Cerebellar nuclear complex (tissue), 1 donor: Measurements from ENCODE around the gene IL16.
A peak's percentile ranks its signal among the peaks of the same experiment; 100 is the strongest.
"Not testable (repeated sequence)": the region's sequence is repeated elsewhere in the genome, so short reads cannot be mapped to it uniquely, and the experiment has no call there.

Source experiments
- DNase-seq, 2 experiments: peaks; one replicate each; lab custom pipeline; 2025; lab: John Stamatoyannopoulos, UW

IL16 gene

DNA sequence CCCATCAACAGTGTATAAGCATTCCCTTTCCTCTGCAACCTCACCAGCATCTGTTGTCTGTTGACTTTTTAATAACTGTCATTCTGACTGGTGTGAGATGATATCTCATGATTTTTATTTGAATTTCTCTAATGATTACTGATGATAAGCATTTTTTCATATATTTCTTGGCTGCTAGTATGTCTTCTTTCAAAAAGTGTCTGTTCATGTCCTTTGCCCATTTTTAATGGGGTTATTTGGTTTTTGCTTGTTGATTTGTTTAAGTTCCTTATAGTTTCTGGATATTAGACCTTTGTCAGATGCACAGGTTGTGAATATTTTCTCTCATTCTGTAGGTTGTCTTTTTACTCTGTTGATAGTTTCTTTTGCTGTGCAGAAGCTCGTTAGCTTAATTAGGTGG is 11.3 kb downstream of the IL16 start:
- not testable (repeated sequence) for DNase-seq

- no peak for DNase-seq
Observed at GRCh38 chr15:81209635-81210034, 13.0 kb downstream of the IL16 start.

- peak; percentile 42 to 70 for DNase-seq
Observed at GRCh38 chr15:81211376-81211775, 14.7 kb downstream of the IL16 start.

GRCh38 chr15:81213982-81214381 is 17.3 kb downstream of the IL16 start:
- no peak for DNase-seq

DNA sequence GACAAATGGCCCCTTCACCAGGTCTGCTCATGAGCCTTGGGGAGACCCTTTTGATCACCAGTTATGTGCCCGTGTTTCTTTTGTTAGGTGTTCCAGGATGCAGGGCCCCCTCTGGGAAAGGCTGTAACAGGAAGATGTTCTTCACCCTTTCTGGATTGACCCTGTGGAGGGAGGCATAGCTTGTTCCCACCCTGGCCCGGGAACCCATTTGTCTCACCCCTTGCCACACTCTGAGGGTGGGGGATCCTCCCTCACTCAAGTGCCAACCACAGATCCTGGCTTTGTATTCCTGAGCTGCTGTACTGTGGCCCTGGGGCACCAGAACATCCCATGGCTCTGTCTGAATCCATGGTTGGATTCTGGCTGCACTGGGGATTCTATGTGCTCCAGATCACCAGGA is 18.9 kb downstream of the IL16 start:
- DNase-seq = no peak

- no peak for DNase-seq
Observed at GRCh38 chr15:81215983-81216382, 19.3 kb downstream of the IL16 start.

- DNase-seq = no peak
Observed at GRCh38 chr15:81216422-81216821, 19.7 kb downstream of the IL16 start.

- no peak for DNase-seq
Observed at GRCh38 chr15:81221449-81221848, 24.8 kb downstream of the IL16 start.

DNA sequence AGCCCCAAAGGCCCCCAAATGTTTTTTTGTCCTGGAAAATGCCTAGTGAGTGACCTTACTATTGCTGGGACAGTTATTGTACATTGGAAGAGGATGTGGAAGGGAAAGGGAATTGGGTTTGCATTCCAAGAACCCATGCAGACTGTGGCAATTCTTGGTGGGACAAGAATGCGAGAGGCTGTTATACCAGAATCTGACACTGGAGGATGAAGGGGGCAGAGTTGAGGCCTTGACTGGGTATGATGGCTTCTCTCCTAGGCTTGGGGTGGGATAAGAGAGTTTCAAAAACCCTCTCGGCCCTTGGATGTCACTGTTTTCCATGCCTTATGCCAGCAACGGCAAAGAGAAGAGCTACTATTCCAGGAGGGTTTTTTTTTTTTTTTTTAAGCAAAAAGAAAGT is 25.3 kb downstream of the IL16 start:
- DNase-seq = no peak

DNA sequence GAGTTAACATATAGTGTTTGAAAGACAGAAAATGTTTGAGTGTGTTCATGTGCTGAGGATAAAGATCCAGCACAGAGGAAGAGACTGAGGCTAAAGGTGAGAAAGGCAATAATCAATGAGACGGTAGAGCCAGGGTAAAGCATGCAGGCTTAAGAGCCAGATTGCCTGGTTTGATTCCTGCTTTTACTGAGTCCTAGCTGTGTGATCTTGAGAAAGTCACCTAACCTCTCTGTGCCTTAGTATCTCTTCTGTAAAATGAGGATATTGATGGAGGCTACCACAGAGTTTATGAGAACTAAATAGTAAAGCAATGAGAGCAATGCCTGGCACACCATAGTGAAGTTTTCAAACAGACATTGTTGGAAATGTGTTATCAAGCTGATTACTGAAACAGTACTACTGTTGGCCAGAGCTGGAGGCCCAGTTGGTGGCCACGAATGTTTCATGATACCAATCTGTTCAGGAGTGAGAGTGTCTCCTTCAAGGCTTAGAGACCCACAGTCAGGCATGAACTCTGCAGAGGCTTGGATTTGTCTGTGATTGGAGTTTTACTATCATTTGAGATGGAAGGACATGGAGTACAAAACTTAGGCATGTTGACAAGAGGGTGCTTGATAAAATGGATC is 26.8 kb downstream of the IL16 start:
- DNase-seq = peak in 1 of 2 experiments; percentile 40

GRCh38 chr15:81224232-81224631 is 27.6 kb downstream of the IL16 start:
- no peak for DNase-seq

GRCh38 chr15:81225161-81225671 is 28.5 kb downstream of the IL16 start:
- DNase-seq = peak in 1 of 2 experiments; percentile 37

- no peak for DNase-seq
Observed at GRCh38 chr15:81227716-81228115, 31.0 kb downstream of the IL16 start.

GRCh38 chr15:81229586-81229985 is 32.9 kb downstream of the IL16 start:
- no peak for DNase-seq

DNA sequence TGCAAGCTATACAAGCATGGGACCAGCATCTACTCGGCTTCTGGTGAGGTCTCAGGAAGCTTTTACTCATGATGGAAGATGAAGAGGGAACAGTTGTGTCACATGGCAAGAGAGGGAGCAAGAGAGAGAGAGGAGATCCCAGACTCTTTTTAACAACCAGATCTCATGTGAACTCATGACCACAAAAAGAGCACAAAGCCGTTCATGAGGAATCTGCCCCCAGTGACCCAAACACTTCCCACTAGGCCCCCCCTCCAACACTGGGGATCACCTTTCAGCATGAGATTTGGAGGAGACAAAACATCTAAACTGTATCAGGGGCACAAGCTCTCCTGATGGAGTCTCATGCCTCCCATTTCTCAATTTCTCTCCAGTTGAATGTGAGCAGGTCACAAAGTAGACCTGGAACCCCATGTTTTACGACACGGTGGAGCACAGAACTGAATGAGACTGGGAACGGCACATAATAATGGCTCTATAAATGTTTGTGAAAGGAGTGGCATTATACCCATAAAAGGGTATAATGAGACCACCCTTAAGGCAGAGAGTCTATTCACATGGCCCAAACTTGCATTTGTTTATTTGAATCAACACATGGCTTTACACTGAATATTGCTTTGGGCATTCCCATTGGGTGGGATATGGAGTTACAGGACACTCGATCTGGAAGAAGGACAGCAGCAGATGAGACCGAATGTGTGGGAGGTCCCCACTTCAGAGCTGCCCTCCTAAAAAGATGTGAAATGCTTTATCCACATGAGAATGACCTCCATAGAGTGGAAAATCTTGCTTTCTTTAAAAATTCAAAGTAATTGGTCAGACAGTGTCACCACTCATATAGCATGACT is 38.8 kb downstream of the IL16 start:
- no peak for DNase-seq

- DNase-seq = peak; percentile 24 to 87
Observed at GRCh38 chr15:81239190-81239589, 42.5 kb downstream of the IL16 start.

GRCh38 chr15:81242778-81243177 is 46.1 kb downstream of the IL16 start:
- DNase-seq = no peak

- DNase-seq = no peak
Observed at GRCh38 chr15:81244306-81244705, 47.6 kb downstream of the IL16 start.

- DNase-seq = no peak
Observed at GRCh38 chr15:81253846-81254245, 57.2 kb downstream of the IL16 start.

DNA sequence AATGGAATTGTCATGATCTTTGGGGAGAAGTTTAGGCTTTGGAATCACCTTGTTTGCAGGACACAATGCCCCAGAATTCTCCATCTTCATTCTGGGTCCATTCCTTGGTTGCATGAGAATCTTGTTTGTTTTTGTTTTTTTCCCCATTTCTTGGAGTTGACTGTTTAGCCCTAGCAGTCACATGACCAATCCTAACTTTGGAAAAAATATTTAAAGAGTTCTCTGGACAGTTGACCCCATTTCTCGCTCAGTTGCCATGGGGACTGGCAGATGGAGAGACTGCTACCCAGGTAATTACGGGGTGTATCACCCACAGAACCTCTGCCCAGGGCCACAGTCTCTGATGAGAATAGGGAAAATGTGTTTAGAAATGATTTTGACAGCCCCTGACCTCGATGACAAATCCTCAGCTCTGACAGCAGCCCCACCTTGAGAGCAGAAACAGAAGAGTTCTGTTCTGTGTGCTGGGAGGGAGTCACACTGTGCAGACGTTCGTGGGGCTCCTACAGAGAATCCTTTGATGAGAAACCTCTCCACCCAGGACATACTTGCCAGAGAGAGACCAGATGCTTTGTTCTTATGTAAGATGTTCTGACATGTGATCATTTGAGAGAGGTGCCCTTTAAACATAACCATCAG is 57.7 kb downstream of the IL16 start:
- no peak for DNase-seq

DNA sequence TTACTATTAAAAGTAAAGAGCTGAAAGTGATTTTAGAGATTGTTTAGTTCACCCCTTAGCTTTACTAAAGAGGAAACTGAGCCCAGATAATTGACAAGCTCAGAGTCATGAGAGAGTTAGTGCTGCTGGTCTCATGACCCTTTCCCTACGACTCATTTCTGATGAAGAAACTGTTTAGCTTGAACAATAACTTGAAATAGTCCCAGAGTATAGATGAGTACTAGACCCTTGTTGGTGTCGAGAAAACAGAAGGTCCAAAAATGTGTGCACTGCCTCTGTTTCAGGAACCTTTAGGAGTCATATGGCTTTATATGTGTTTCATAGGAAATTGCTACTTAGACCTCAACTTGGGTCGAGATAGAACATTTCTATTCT is 58.2 kb downstream of the IL16 start:
- DNase-seq = no peak

- no peak for DNase-seq
Observed at GRCh38 chr15:81255315-81255957, 58.8 kb downstream of the IL16 start.
